ENCODE results near the gene SYNE3. TPM values are rescaled to one million over a fixed set of nuclear protein-coding genes. Genes with fewer than 3 reads are reported as not detected.

The SYNE3 gene
- total RNA-seq, 1 donor from 2014 or later, result 16.5 TPM

- no peak for DNase-seq (ENCODE audit: missing footprints)
- no peak for ATAC-seq
- intact Hi-C loops (cut with DNase I), result no loop called here
Measured at GRCh38 chr14:95541932-95542930, 25.8 kb upstream of the SYNE3 start.

GRCh38 chr14:95541346-95541745 is 24.9 kb upstream of the SYNE3 start:
- no peak for ATAC-seq
- intact Hi-C loops (cut with DNase I), result no loop called here
- DNase-seq (ENCODE audit: missing footprints), result no peak

GRCh38 chr14:95540236-95540855 is 23.9 kb upstream of the SYNE3 start:
- ATAC-seq, result no peak
- intact Hi-C loops (cut with DNase I), result no loop called here
- DNase-seq (ENCODE audit: missing footprints), result no peak

GRCh38 chr14:95538801-95539509 is 22.5 kb upstream of the SYNE3 start:
- DNase-seq (ENCODE audit: missing footprints) (no peak), ATAC-seq (no peak)
- intact Hi-C loops (cut with DNase I), result no loop called here

- ATAC-seq (no peak), DNase-seq (ENCODE audit: missing footprints) (no peak)
- intact Hi-C loops (cut with DNase I), result no loop called here
Measured at GRCh38 chr14:95537298-95538089, 21.0 kb upstream of the SYNE3 start.

GRCh38 chr14:95536671-95537070 is 20.2 kb upstream of the SYNE3 start:
- ATAC-seq (no peak), DNase-seq (ENCODE audit: missing footprints) (no peak)
- intact Hi-C loops (cut with DNase I), result no loop called here

GRCh38 chr14:95536036-95536593 is 19.7 kb upstream of the SYNE3 start:
- ATAC-seq, result no peak
- no peak for DNase-seq (ENCODE audit: missing footprints)
- intact Hi-C loops (cut with DNase I), result no loop called here

- DNase-seq (ENCODE audit: missing footprints), result no peak
- intact Hi-C loops (cut with DNase I), result no loop called here
- no peak for ATAC-seq
Measured at GRCh38 chr14:95535226-95536021, 19.0 kb upstream of the SYNE3 start.

GRCh38 chr14:95534299-95535225 is 18.1 kb upstream of the SYNE3 start, which contains the start of gene GLRX5:
GLRX5 (plus strand) TSS chr14:95535050; CDS start chr14:95535090, 40 bp downstream.
- ATAC-seq (peak; percentile 97), DNase-seq (ENCODE audit: missing footprints) (peak; percentile 97)
- intact Hi-C loops (cut with DNase I), result no loop called here

GRCh38 chr14:95533822-95534221 is 17.4 kb upstream of the SYNE3 start:
- DNase-seq (ENCODE audit: missing footprints), result no peak
- intact Hi-C loops (cut with DNase I), result no loop called here

GRCh38 chr14:95533391-95533821 is 17.0 kb upstream of the SYNE3 start:
- intact Hi-C loops (cut with DNase I), result no loop called here
- no peak for DNase-seq (ENCODE audit: missing footprints)
- ATAC-seq, result no peak

More at GRCh38 chr14:95533822-95534221, 17.4 kb upstream of the SYNE3 start:
- no peak for ATAC-seq

- no peak for DNase-seq (ENCODE audit: missing footprints)
- ATAC-seq, result no peak
- intact Hi-C loops (cut with DNase I), result no loop called here
Measured at GRCh38 chr14:95531969-95532368, 15.5 kb upstream of the SYNE3 start.

GRCh38 chr14:95531473-95531872 is 15.0 kb upstream of the SYNE3 start:
- no peak for DNase-seq (ENCODE audit: missing footprints)
- intact Hi-C loops (cut with DNase I), result no loop called here
- no peak for ATAC-seq

GRCh38 chr14:95530473-95531276 is 14.2 kb upstream of the SYNE3 start:
- ATAC-seq (no peak), DNase-seq (ENCODE audit: missing footprints) (no peak)
- intact Hi-C loops (cut with DNase I), result no loop called here

- ATAC-seq (no peak), DNase-seq (ENCODE audit: missing footprints) (no peak)
- intact Hi-C loops (cut with DNase I), result no loop called here
Measured at GRCh38 chr14:95529216-95529615, 12.8 kb upstream of the SYNE3 start.
